HG03575 (cell line): Measurements from ENCODE around the gene WASF2.

ENCODE experiments used
- ATAC-seq: cut with Tn5 transposase; IDR thresholded peaks from one replicate; pipeline ENCODE4 v1.9.1; 2021; ENCODE audit not compliant: unreplicated experiment, insufficient number of reproducible peaks, low FRiP score; ENCODE audit errors: extremely low read depth

Gene WASF2

GRCh38 chr1:27522432-27523336 lies 32.7 kb upstream of the WASF2 start:
- ATAC-seq = no peak

DNA sequence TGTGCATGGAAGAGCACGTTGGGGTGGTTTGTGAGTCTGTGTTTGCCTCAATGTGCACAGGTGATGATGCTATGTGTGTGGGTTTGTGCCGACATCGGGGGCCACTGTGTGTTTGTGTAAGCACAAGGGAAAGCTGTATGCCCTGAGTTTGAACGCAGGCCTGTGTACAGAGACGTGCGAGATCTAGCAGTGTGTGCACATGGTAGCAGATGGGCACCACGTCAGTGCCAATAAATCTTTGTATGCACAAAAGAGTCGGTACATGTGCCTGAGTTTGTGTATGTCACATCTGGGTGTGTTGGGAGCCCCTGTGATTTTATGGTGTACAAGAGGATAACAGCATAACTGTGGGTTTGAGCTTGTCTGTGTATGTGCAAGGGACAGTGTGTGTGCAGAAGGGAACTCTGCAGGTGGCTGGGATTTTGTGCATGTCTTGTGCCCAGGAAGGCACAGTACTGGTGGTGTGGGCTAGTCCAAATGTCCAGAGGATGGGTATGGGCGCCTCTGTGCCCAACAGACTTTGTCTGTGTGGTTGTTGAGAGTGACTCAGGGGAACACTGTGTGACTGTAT lies 32.0 kb upstream of the WASF2 start:
- no peak for ATAC-seq

- ATAC-seq = no peak
These were observed 31.4 kb upstream of the WASF2 start for GRCh38 chr1:27521336-27521831.

DNA sequence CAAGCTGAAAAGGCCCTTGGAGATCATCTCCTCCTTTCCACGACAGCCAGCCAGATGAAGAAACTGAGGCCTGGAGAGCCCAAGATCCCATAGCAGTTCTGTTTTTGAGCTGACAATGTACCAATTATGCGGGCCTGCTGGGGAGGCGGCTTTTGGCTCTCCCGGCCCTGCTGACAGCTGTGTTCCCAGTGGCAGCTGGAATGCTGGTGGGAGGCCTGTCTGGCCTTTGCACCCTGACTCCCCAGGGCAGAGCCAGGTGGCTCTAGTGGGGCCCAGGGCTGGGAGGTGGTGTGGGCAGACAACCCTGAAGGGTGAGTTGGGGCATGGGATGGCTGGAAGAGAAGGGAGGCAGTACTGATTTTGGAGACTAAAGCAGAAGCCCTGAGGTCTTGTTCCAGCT lies 30.7 kb upstream of the WASF2 start:
- no peak for ATAC-seq

DNA sequence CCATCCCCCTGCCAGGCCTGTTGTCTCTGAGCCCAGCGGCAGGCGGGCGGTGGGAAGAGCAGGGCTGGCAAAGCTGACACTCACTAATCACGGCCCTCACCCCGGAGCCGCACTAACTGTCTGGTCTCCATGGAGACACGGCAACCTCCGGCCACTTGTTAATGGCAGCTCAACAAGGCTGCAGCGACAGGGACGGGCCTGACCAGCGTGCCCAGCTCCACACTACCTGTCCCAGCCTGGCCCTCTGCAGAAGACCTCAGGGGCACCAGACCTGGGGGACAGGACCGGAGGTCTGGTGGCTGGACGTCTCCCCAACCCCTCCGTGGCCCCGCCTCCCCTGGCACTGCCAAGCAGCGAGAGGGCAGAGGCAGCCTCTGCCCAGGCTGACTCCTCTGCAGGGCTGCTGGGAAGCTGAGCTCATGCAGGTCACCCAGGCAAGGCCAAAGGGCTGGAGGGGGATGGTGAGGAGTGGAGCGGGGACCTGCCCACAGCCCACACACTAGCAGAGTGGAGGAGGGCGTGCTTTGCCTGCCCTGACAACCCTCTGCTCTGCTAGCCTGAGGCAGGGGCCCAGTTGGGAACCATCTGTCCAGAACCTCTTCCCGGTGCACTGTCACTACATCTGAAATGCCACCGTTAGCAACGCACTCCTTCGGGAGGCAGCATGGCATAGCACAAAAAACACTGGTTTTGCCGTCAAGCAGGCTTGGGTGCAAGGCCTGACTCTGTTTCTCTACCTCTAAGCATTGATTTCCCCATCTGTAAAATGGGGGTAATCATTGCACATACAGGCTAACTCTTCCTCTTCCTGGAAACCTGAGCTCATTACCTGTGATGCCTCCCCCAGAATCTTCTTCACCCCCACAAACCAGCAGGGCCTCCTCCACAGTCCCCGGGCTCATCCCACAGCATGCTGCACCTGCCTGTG lies 29.6 kb upstream of the WASF2 start:
- no peak for ATAC-seq

DNA sequence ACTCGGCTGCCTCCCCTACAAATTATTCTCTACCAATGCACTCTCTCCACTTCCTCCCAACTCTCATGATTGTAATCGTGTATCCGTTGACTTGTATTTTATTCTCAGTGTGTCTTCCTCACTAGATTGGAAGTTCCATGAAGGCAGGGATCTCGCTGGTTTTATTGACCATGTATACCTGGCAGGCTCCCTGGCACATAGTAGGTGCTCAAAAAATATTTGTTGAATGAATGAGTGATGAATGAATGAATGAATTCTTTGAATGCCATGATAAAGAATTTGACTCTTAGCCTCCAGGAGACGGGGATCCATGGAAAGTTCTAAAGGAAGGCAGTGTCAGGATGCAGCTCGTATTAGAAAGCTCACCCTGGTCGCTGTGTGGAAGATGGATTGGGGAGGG lies 28.8 kb upstream of the WASF2 start:
- ATAC-seq = no peak

GRCh38 chr1:27517907-27518718 lies 28.1 kb upstream of the WASF2 start:
- no peak for ATAC-seq

DNA sequence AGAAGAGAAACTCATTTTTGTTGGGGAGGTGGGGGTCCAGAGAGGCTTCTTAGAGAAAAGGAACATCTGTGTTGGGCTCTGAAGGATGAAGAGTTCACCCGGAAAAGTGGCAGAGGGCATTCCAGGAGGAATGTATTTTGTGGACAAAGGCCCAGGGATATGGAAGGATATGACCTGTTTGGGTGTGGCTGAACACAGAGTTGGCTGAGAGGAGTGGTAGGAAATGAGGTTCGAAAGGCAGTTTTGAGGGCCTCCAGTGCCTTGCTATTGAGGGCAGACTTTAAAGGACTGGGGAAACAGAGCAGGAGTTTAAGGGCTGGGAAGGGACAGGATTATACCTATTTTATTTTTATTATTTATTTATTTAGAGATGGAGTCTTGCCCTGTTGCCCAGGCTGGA lies 27.3 kb upstream of the WASF2 start:
- no peak for ATAC-seq

DNA sequence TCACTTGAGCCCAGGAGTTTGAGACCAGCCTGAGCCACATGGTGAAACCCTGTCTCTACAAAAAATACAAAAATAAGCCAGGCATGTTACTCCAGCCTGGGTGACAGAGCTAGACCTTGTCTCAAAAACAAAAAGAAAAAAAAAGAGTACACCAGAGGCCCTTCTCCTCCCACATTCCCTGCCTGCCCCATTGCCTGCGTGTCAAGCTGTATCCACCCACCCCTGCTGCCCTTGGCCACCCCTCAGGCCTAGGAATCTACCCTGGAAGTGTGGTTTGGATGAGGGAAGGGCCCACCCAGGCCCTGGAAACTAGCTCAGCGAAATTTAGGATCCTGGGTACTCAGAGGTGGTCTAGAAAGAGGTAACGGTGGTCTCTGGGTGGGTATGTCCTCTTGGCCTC lies 25.7 kb upstream of the WASF2 start:
- no peak for ATAC-seq

GRCh38 chr1:27513958-27514357 lies 24.0 kb upstream of the WASF2 start:
- no peak for ATAC-seq

- ATAC-seq = no peak
These were observed 23.6 kb upstream of the WASF2 start for GRCh38 chr1:27513528-27513927.

DNA sequence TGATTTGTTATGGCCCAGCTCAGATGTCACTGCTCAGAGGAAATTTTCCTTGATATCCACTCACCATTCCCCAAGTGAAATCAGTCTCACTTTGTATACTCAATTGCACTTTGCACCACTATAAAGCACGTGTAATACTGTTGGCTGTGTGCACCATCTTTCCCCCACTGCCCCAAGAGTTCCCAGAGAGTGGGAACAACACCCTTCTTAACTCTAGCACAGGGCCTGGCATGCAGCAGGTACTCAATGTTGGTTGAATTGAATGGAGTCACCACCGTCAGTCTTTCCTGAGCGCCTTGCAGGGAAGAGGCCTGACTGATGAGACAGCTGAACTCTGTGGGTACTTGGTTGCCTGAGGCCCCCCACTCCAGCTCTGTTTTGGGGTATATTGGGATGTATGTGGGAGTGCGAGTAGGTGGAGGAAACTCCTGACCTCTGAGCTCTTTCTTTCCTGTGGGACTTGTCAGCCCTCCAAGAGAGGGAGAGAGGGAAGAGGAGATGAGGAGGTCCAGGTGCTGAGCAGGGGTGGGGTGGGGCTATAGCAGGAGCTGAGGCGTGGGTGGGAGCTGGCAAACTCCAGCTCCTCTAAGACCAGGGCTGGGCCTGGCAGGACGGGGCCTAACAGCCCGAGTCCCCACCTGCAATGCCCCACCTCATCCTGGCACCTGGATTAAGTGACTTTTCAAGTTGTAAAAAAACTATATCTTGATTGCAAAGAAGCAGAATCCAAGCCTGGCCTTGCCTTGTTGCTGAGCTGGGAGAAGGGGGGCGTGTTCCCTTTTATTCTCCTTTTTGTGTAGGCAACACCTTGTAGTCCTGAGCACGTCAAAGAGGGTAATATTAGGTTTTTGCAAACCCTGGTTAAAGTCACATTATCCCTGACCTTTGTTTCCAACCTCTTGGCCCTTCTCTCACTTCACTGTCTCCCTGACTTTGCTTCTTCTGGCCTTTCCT lies 19.4 kb upstream of the WASF2 start:
- no peak for ATAC-seq

- no peak for ATAC-seq
These were observed 18.1 kb upstream of the WASF2 start for GRCh38 chr1:27507960-27508665.

DNA sequence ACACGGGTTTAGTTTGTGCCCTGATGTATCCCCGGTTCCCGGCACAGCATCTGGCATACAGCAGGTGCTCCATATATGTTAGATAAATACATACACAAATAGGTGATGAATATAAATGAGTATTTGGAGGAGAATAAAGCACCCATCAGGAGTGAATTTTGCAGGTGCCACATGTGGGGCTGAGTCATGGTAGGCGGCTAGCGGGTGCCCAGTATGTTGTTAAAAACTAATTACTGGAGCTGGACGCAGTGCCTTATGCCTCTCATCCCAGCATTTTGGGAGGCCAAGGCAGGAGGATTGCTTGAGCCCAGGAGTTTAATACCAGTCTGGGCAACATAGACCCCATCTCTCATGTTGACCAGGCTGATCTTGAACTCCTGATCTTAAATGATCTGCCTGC lies 16.7 kb upstream of the WASF2 start:
- no peak for ATAC-seq

GRCh38 chr1:27505420-27505680 lies 15.4 kb upstream of the WASF2 start:
- ATAC-seq = no peak

DNA sequence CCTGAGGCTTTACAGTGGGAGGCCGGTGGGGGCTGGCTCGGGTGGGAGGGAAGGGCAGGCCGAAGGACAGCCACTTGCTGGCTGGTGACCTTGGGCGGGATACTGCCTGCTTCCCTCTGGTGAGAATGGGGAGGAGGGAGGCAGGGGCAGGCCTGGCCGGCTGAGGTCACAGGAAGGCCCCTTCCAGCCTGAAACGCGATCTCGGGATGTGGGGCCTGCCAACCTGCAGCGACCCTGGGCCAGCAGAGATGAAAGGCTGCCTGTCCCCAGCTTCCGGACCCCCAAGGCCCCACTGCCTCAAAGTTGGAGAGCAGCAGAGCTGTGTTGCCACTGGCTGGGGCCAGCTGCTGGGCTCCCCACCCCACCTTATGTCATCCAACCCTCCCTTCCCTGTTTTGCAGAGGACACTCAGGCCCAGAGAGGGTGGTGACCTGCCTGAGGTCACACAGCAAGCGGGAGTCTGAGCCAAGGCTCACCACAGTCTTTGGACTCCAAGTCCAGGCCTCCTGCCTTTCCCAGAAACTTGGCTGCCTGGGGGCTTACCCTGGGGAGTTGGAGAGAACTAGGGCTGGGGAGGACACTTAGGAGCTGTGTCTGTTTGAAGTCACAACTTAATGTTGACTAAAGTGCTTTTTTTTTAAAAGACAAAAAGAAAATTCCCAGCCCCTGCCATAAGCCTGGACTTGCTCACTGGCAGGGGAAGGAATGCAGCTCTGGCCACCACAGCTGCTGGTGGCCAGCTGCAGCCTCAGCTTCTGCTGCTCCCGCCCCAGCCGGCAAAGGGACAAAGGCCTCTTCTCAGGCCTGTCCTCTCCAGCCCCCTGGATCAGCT lies 14.8 kb upstream of the WASF2 start:
- ATAC-seq = no peak
